A673 (cell line): ENCODE measurements around the gene PRKCB. TPM values are rescaled to one million over a fixed set of nuclear protein-coding genes. Genes with fewer than 3 reads are reported as not detected.
A peak's percentile ranks its signal among the peaks of the same experiment; 100 is the strongest.

Source experiments
- BruUV-seq: library from RNA; stranded (reverse); fragments of 400-500 nt; replicated peaks from 2 replicates; lab custom pipeline; 2021; lab: Mats Ljungman, UMichigan
- CTCF ChIA-PET: fragments of 300-600 bp; sonication (Branson Sonifier 250); formaldehyde crosslinking; loops from one replicate; lab custom pipeline; 2022; ENCODE audit warnings: antibody characterized with exemption; lab: Charles Lee
- POLR2A ChIA-PET: fragments of 300-600 bp; sonication (Branson Sonifier 250); formaldehyde crosslinking; loops from one replicate; lab custom pipeline; 2022; ENCODE audit warnings: antibody characterized with exemption; ENCODE audit not compliant: low non-redundant PET; lab: Charles Lee
- DNase-seq: peaks from one replicate; pipeline ENCODE4 v3.0.0-alpha.2; 2015; ENCODE audit warnings: low spot score
- H3K27ac ChIP-seq: fragments of 200-600 bp; sonication (generic); 2 replicates; pipeline ENCODE4 v1.5.1; 2016; ENCODE audit warnings: mixed run types, low read depth, mild to moderate bottlenecking, mixed read lengths, antibody characterized with exemption, low read length; ENCODE audit not compliant: poor library complexity, severe bottlenecking
- H3K27me3 ChIP-seq: fragments of 200-600 bp; sonication (generic); replicated peaks from 2 replicates; pipeline ENCODE4 v1.6.1; 2017; ENCODE audit warnings: mixed run types, low read depth, mild to moderate bottlenecking, mixed read lengths, antibody characterized with exemption, low read length; ENCODE audit not compliant: insufficient read depth, poor library complexity
- H3K36me3 ChIP-seq: fragments of 200-600 bp; sonication (generic); 2 replicates; pipeline ENCODE4 v1.6.1; 2016; ENCODE audit warnings: mixed run types, mild to moderate bottlenecking, mixed read lengths, antibody characterized with exemption, low read length; ENCODE audit not compliant: insufficient read depth, poor library complexity, severe bottlenecking
- H3K4me1 ChIP-seq: fragments of 200-600 bp; sonication (generic); 2 replicates; pipeline ENCODE4 v1.6.1; 2017; ENCODE audit warnings: mixed run types, mild to moderate bottlenecking, mixed read lengths, antibody characterized with exemption, low read length; ENCODE audit not compliant: insufficient read depth, poor library complexity, severe bottlenecking
- H3K4me3 ChIP-seq: fragments of 200-600 bp; sonication (generic); 2 replicates; pipeline ENCODE4 v1.5.1; 2016; ENCODE audit warnings: low read depth, mixed run types, mild to moderate bottlenecking, mixed read lengths, low read length; ENCODE audit not compliant: poor library complexity, severe bottlenecking
- H3K9me3 ChIP-seq: fragments of 200-600 bp; sonication (generic); 2 replicates; pipeline ENCODE4 v1.6.1; 2016; ENCODE audit warnings: mixed run types, low read depth, mild to moderate bottlenecking, mixed read lengths, antibody characterized with exemption, low read length; ENCODE audit not compliant: poor library complexity, severe bottlenecking
- EZH2 ChIP-seq: fragments of 200-600 bp; sonication (generic); IDR thresholded peaks from 2 replicates; pipeline ENCODE4 v1.6.1; 2017; ENCODE audit warnings: borderline replicate concordance, low read depth, mild to moderate bottlenecking, mixed read lengths, antibody characterized with exemption, low read length; ENCODE audit not compliant: poor library complexity, severe bottlenecking
- intact Hi-C: fragments of 100-400 bp; cut with micrococcal nuclease; formaldehyde crosslinking; loops from one replicate; pipeline ENCODE4 v1.10.0; 2022; ENCODE audit not compliant: unreplicated experiment
- total RNA-seq: library from RNA; stranded (reverse); gene quantifications from 2 replicates; pipeline ENCODE4 v1.2.3, GENCODE V29; 2021
- TF ChIP-seq, protein P1 (sequence below): fragments of 300-800, 200-600 bp; sonication (generic); conservative IDR thresholded peaks from 2 replicates; pipeline ENCODE4 v1.5.1; 2017; ENCODE audit warnings: low read depth, mild to moderate bottlenecking, antibody characterized with exemption, low read length, moderate library complexity, mixed read lengths

The PRKCB gene
- total RNA-seq, 1 experiment from 2014 or later, result 171 TPM

DNA sequence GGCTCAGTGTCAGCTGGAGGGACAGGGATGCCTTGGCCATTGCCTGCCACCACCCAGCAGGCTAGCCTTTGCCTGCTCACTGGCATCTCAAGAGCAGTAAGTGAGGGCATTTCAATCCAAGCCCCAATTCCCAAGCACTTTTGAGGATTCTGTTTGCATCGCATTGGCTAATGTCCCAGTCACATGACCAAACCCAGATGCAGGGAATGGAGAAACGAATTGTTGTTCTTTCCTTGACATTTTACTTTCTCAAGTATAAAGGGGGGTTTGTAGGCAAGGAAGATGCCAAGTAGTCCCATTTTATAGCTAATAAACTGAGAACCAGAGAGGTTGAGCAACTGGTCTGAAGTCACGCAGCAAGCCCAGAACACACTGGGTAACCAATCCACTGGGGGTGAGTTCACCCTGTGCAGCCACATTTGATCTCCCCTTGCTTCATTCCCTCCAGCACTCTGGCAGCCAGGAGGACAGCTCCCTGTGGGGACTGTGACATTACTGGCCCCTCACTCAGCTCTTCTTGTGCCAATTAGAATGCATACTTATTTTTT is 226.6 kb downstream of the PRKCB start:
- Histone ChIP-seq H3K4me1 (no peaks in the 10 kb centered on the region), H3K36me3 (peaks cover 5% of the 10 kb centered on the region), H3K4me3 (no peak overlapping the region), H3K27me3 (no peaks in the 10 kb centered on the region), H3K27ac (no peak overlapping the region), H3K9me3 (no peaks in the 10 kb centered on the region)
- DNase-seq, result no peak
- intact Hi-C loops, result no loop called here
- no TSS peak for BruUV-seq
- no peak for TF ChIP-seq EZH2
- TF ChIP-seq, protein P1, sequence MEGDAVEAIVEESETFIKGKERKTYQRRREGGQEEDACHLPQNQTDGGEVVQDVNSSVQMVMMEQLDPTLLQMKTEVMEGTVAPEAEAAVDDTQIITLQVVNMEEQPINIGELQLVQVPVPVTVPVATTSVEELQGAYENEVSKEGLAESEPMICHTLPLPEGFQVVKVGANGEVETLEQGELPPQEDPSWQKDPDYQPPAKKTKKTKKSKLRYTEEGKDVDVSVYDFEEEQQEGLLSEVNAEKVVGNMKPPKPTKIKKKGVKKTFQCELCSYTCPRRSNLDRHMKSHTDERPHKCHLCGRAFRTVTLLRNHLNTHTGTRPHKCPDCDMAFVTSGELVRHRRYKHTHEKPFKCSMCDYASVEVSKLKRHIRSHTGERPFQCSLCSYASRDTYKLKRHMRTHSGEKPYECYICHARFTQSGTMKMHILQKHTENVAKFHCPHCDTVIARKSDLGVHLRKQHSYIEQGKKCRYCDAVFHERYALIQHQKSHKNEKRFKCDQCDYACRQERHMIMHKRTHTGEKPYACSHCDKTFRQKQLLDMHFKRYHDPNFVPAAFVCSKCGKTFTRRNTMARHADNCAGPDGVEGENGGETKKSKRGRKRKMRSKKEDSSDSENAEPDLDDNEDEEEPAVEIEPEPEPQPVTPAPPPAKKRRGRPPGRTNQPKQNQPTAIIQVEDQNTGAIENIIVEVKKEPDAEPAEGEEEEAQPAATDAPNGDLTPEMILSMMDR, result no peak
- POLR2A ChIA-PET, result no interaction called here
- CTCF ChIA-PET, result interaction anchor here (1.0 kb wide), 1 partner anchor 442 kb away, joined by 4 read pairs; no protein-coding TSS in a partner anchor

DNA sequence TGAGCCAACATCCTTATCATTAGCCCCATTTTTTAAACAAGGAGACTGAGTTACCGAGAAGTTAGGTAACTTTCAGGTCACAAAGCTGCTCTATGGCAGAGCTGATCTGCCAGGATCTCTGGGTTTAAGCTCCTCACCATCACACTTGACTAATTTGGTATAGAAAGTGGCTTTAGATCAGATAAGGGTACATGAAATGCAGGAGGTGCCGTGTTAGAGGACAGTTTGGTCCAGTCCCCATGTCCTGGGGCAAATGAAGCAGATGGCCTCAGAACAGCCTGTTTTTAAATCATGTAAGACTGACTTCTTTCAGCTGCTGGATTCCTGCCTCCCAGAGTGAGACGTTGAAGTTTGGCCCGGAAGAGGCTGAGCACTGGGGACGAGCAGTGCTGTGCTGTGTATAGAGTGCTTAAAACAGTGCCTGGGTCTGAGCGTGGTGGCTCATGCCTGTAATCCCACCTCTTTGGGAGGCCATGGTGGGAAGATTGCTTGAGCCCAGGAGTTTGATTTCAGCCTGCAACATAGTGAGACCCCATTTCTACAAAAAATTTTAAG is 233.3 kb downstream of the PRKCB start:
- Histone ChIP-seq H3K36me3 (peaks cover under 1% of the 10 kb centered on the region), H3K27ac (no peak overlapping the region), H3K4me1 (no peaks in the 10 kb centered on the region), H3K9me3 (no peaks in the 10 kb centered on the region), H3K4me3 (no peak overlapping the region), H3K27me3 (no peaks in the 10 kb centered on the region)
- ChIA-PET CTCF (no interaction called here), POLR2A (no interaction called here)
- no peak for DNase-seq
- TF ChIP-seq, protein P1, result no peak
- TF ChIP-seq EZH2, result no peak
- intact Hi-C loops, result no loop called here
- BruUV-seq, result no TSS peak

DNA sequence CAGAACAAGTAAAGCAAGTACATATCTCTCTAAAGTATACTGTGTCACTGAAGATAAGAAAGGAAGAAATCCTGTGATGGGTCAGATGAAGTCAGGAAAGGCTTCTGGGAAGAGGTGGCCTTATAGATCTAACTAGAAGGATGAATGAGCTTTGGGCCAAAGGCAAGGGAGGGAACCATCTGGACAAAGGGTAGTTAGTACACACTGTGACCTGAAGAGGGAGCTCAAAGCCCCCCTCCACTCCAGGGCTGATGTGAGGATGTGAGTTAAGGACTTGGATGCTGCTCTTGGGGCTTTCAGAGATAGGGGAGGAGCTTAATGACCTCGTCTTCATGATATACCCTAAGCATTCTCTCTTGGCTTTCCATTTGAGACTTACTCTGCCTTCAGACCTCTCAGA is 235.1 kb downstream of the PRKCB start:
- TF ChIP-seq, protein P1, result peak; percentile 83
- TF ChIP-seq EZH2, result no peak
- Histone ChIP-seq H3K4me1 (peaks cover 8% of the 10 kb centered on the region), H3K9me3 (no peaks in the 10 kb centered on the region), H3K36me3 (no peaks in the 10 kb centered on the region), H3K27me3 (no peaks in the 10 kb centered on the region), H3K4me3 (no peak overlapping the region), H3K27ac (no peak overlapping the region)
- intact Hi-C loops, result loop anchor here (2.0 kb wide), 1 partner anchor 182 kb away; no protein-coding TSS in a partner anchor
- peak; percentile 89 for DNase-seq
- POLR2A ChIA-PET, result interaction anchor here (0.5 kb wide), 1 partner anchor 111 kb away, joined by 4 read pairs; no protein-coding TSS in a partner anchor
- CTCF ChIA-PET, result interaction anchor here (0.5 to 1.9 kb wide), 14 partner anchors 10 to 611 kb away, joined by 3 to 31 read pairs (median 6); partner anchors contain the start of gene CACNG3
- BruUV-seq, result no TSS peak
